ENCODE results near the gene MTCL3.
A peak's percentile ranks its signal among the peaks of the same experiment; 100 is the strongest.

The MTCL3 gene

DNA sequence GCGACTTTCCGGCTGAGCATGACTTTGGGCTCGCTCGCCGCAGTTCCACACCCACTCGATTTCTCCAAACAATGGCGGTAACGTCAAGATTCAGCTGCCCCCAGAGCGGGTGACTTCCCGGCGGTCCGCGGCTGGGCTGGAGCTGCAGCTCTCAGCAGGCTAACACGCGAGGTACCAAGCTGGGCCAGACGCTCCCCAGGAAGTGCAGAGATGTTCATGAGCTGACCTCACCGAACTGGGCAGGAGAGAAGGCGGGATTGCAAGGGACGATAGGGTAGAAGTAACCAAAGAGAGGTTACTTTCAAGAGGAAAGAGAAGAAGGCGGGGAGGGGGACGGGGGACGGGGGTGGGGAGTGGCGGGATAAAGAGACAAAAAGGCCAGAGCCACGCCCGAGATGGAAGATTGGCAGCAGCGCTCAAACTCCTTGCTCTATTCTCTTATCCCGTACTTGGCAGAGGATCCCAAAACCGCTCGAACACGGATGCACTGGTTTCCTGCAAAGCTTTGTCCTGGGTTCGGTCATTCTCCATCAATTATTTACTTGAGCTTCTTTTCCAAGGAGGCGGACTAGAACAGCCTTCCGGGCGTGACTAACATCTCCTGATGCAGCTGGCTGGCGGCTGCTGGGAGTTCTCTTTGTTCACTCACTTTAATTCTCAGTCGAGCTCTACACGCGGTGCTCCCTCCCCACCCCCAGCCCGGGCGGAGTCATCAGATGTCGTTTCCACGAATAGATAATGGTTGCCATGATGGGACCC is at the start of gene MTCL3:
TSS of gene MTCL3 (minus strand) at position 626 of the 759 bp plus-strand sequence.
- H3K4me3 ChIP-seq (ENCODE audit: low read length), result no peak within 1 kb of the TSS
- peaks cover 5% of the 10 kb centered on the region for H3K9me3 ChIP-seq (ENCODE audit: control insufficient read depth, insufficient read depth, low read length)
- H3K4me1 ChIP-seq (ENCODE audit: control insufficient read depth, insufficient read depth, low read length), result peaks cover 21% of the 10 kb centered on the region
- no peak within 1 kb of the TSS for H3K4me3 Mint-ChIP-seq
- peaks cover 15 to 21% of the 10 kb centered on the region in 2 donors for H3K4me1 Mint-ChIP-seq
- peaks cover 52 to 69% of the 10 kb centered on the region in 2 donors for H3K27me3 Mint-ChIP-seq (ENCODE audit: low read depth in 2 of 2)
- H3K27ac ChIP-seq (ENCODE audit: low read length), result no peak within 1 kb of the TSS
- intact Hi-C loops (cut with micrococcal nuclease), result no loop called here
- H3K27ac Mint-ChIP-seq, result no peak within 1 kb of the TSS
- H3K27me3 ChIP-seq (ENCODE audit: control insufficient read depth, insufficient read depth, low read length), result peaks cover 66% of the 10 kb centered on the region
- TF ChIP-seq, protein P1, sequence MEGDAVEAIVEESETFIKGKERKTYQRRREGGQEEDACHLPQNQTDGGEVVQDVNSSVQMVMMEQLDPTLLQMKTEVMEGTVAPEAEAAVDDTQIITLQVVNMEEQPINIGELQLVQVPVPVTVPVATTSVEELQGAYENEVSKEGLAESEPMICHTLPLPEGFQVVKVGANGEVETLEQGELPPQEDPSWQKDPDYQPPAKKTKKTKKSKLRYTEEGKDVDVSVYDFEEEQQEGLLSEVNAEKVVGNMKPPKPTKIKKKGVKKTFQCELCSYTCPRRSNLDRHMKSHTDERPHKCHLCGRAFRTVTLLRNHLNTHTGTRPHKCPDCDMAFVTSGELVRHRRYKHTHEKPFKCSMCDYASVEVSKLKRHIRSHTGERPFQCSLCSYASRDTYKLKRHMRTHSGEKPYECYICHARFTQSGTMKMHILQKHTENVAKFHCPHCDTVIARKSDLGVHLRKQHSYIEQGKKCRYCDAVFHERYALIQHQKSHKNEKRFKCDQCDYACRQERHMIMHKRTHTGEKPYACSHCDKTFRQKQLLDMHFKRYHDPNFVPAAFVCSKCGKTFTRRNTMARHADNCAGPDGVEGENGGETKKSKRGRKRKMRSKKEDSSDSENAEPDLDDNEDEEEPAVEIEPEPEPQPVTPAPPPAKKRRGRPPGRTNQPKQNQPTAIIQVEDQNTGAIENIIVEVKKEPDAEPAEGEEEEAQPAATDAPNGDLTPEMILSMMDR (IDR thresholded peaks at IDR 0.05), result no peak
- WGBS (ENCODE audit: insufficient coverage), result 8% methylated on average over 42 of the region's 42 CpGs
- no peak for ATAC-seq
- peaks cover 2 to 3% of the 10 kb centered on the region in 2 donors for H3K9me3 Mint-ChIP-seq
- no peaks in the 10 kb centered on the region for H3K36me3 ChIP-seq (ENCODE audit: control insufficient read depth, insufficient read depth, low read length)
- H3K36me3 Mint-ChIP-seq, result no peaks in the 10 kb centered on the region
- DNase-seq, result peak in 1 of 2 donors; percentile 16

DNA sequence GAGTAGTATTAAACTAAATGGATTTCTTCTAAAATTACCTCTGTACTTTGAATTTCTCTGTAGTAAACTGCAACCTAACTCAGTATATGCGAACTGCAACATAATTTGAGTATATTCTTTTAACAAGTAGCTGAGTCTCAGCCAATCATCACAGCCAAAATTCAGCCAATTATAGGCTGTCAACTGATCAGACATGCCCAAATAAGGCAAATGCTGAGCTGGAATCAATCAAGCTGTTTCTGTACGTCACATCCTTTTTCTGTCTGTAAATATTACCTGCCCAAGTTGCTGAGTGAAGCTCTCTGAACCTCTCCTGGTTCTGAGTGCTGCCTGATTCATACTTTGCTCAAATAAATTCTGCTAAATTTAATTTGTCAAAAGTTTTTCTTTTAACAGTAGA is 48.3 kb upstream of the MTCL3 start:
- H3K4me1 ChIP-seq (ENCODE audit: control insufficient read depth, insufficient read depth, low read length), result no peaks in the 10 kb centered on the region
- Mint-ChIP-seq H3K27ac (no peak overlapping the region), H3K27me3 (ENCODE audit: low read depth in 2 of 2) (no peaks in the 10 kb centered on the region), H3K36me3 (no peaks in the 10 kb centered on the region), H3K4me3 (no peak overlapping the region), H3K9me3 (no peaks in the 10 kb centered on the region), H3K4me1 (no peaks in the 10 kb centered on the region)
- H3K27me3 ChIP-seq (ENCODE audit: control insufficient read depth, insufficient read depth, low read length), result no peaks in the 10 kb centered on the region
- intact Hi-C loops (cut with micrococcal nuclease), result no loop called here
- TF ChIP-seq, protein P1 (IDR thresholded peaks at IDR 0.05), result no peak
- WGBS (ENCODE audit: insufficient coverage), result 86% methylated on average over 2 of the region's 2 CpGs
- no peaks in the 10 kb centered on the region for H3K36me3 ChIP-seq (ENCODE audit: control insufficient read depth, insufficient read depth, low read length)
- DNase-seq (no peak), ATAC-seq (no peak)
- no peak overlapping the region for H3K4me3 ChIP-seq (ENCODE audit: low read length)
- no peak overlapping the region for H3K27ac ChIP-seq (ENCODE audit: low read length)
- no peaks in the 10 kb centered on the region for H3K9me3 ChIP-seq (ENCODE audit: control insufficient read depth, insufficient read depth, low read length)

DNA sequence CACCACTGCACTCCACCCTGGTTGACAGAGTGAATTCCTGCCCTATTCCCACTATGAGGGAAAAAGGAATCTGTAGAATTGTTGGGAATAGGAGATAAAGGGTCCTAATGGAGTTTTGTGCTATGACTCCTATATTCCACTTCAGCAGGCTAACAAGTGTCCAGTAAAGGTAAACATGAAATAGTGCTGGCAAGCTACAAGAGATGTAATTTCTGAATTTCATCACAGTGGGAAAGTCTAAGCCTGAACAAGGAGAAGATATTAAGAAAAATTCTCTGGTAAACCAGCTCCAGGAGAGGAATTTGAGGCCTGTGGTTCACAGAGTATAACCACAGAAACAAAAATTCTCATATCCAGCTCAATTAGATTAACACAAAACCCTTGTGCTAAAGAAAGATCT is 47.5 kb upstream of the MTCL3 start:
- Histone ChIP-seq H3K4me3 (ENCODE audit: low read length) (no peak overlapping the region), H3K27ac (ENCODE audit: low read length) (no peak overlapping the region), H3K27me3 (ENCODE audit: control insufficient read depth, insufficient read depth, low read length) (no peaks in the 10 kb centered on the region), H3K9me3 (ENCODE audit: control insufficient read depth, insufficient read depth, low read length) (no peaks in the 10 kb centered on the region), H3K4me1 (ENCODE audit: control insufficient read depth, insufficient read depth, low read length) (no peaks in the 10 kb centered on the region), H3K36me3 (ENCODE audit: control insufficient read depth, insufficient read depth, low read length) (no peaks in the 10 kb centered on the region)
- H3K4me3 Mint-ChIP-seq, result no peak overlapping the region
- no peaks in the 10 kb centered on the region for H3K36me3 Mint-ChIP-seq
- H3K27me3 Mint-ChIP-seq (ENCODE audit: low read depth in 2 of 2), result no peaks in the 10 kb centered on the region
- no peaks in the 10 kb centered on the region for H3K4me1 Mint-ChIP-seq
- no peak for DNase-seq
- no peaks in the 10 kb centered on the region for H3K9me3 Mint-ChIP-seq
- H3K27ac Mint-ChIP-seq, result no peak overlapping the region
- intact Hi-C loops (cut with micrococcal nuclease), result no loop called here
- ATAC-seq, result no peak
- TF ChIP-seq, protein P1 (IDR thresholded peaks at IDR 0.05), result no peak

DNA sequence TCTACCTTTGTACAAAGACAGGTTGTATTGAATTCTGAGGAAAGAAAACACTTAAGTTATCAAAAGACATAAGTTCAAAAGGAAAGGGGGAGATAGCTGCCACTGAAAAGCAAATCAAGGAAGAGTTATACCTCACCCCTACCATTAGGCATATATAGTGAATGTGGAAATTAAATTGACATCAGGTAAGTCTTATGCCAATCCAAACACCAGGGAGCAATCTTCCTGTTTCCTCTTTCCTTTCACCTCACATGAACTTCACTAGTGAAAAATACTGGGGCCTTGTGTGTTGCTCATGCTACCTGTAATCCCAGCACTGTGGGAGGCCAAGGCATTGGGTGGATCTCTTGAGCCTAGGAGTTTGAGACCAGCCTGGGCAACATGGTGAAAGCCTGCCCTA is 47.0 kb upstream of the MTCL3 start:
- no peaks in the 10 kb centered on the region for H3K36me3 ChIP-seq (ENCODE audit: control insufficient read depth, insufficient read depth, low read length)
- no peak overlapping the region for H3K4me3 Mint-ChIP-seq
- H3K9me3 ChIP-seq (ENCODE audit: control insufficient read depth, insufficient read depth, low read length), result no peaks in the 10 kb centered on the region
- H3K4me3 ChIP-seq (ENCODE audit: low read length), result no peak overlapping the region
- ATAC-seq (no peak), DNase-seq (no peak)
- H3K27me3 ChIP-seq (ENCODE audit: control insufficient read depth, insufficient read depth, low read length), result no peaks in the 10 kb centered on the region
- H3K27ac ChIP-seq (ENCODE audit: low read length), result no peak overlapping the region
- TF ChIP-seq, protein P1 (IDR thresholded peaks at IDR 0.05), result no peak
- no peaks in the 10 kb centered on the region for H3K36me3 Mint-ChIP-seq
- no peak overlapping the region for H3K27ac Mint-ChIP-seq
- intact Hi-C loops (cut with micrococcal nuclease), result no loop called here
- no peaks in the 10 kb centered on the region for H3K4me1 Mint-ChIP-seq
- H3K4me1 ChIP-seq (ENCODE audit: control insufficient read depth, insufficient read depth, low read length), result no peaks in the 10 kb centered on the region
- H3K27me3 Mint-ChIP-seq (ENCODE audit: low read depth in 2 of 2), result no peaks in the 10 kb centered on the region
- no peaks in the 10 kb centered on the region for H3K9me3 Mint-ChIP-seq
